ENCODE measurements around the gene KLHL18. TPM values are rescaled to one million over a fixed set of nuclear protein-coding genes. Genes with fewer than 3 reads are reported as not detected.
A peak's percentile ranks its signal among the peaks of the same experiment; 100 is the strongest.
"Not testable (repeated sequence)": the region's sequence is repeated elsewhere in the genome, so short reads cannot be mapped to it uniquely, and the experiment has no call there.

KLHL18 gene
- total RNA-seq, 1 donor = 18.9 TPM

- no peak for DNase-seq (ENCODE audit: low read depth in 2 of 3, low spot score in 2 of 3)
Observed at GRCh38 chr3:47310391-47310790, 27.6 kb downstream of the KLHL18 start.

GRCh38 chr3:47313341-47314055, 30.8 kb downstream of the KLHL18 start:
- DNase-seq (ENCODE audit: low read depth in 2 of 3, low spot score in 2 of 3) = no peak

- DNase-seq (ENCODE audit: low read depth in 2 of 3, low spot score in 2 of 3) = no peak
Observed at GRCh38 chr3:47314056-47314764, 31.5 kb downstream of the KLHL18 start.

- no peak for DNase-seq (ENCODE audit: low read depth in 2 of 3, low spot score in 2 of 3)
Observed at GRCh38 chr3:47315069-47315647, 32.4 kb downstream of the KLHL18 start.

- DNase-seq (ENCODE audit: low read depth in 2 of 3, low spot score in 2 of 3) = not testable (repeated sequence)
Observed at GRCh38 chr3:47316151-47316550, 33.4 kb downstream of the KLHL18 start.

- DNase-seq (ENCODE audit: low read depth in 2 of 3, low spot score in 2 of 3) = no peak
Observed at GRCh38 chr3:47318916-47319315, 36.2 kb downstream of the KLHL18 start.

- DNase-seq (ENCODE audit: low read depth in 2 of 3, low spot score in 2 of 3) = no peak
Observed at GRCh38 chr3:47319956-47320355, 37.2 kb downstream of the KLHL18 start.

- no peak for DNase-seq (ENCODE audit: low read depth in 2 of 3, low spot score in 2 of 3)
Observed at GRCh38 chr3:47323431-47324277, 40.9 kb downstream of the KLHL18 start.

GRCh38 chr3:47324278-47324865, 41.6 kb downstream of the KLHL18 start:
- peak; percentile 11 to 80 (median 70) for DNase-seq (ENCODE audit: low read depth in 2 of 3, low spot score in 2 of 3)

GRCh38 chr3:47333907-47334306, 51.2 kb downstream of the KLHL18 start:
- no peak for DNase-seq (ENCODE audit: low read depth in 2 of 3, low spot score in 2 of 3)

- DNase-seq (ENCODE audit: low read depth in 2 of 3, low spot score in 2 of 3) = no peak
Observed at GRCh38 chr3:47337656-47338055, 54.9 kb downstream of the KLHL18 start.

GRCh38 chr3:47339951-47340350, 57.2 kb downstream of the KLHL18 start:
- no peak for DNase-seq (ENCODE audit: low read depth in 2 of 3, low spot score in 2 of 3)

- DNase-seq (ENCODE audit: low read depth in 2 of 3, low spot score in 2 of 3) = no peak
Observed at GRCh38 chr3:47340866-47341265, 58.1 kb downstream of the KLHL18 start.

- DNase-seq (ENCODE audit: low read depth in 2 of 3, low spot score in 2 of 3) = no peak
Observed at GRCh38 chr3:47342151-47342550, 59.4 kb downstream of the KLHL18 start.

- no peak for DNase-seq (ENCODE audit: low read depth in 2 of 3, low spot score in 2 of 3)
Observed at GRCh38 chr3:47342812-47343211, 60.1 kb downstream of the KLHL18 start.

- DNase-seq (ENCODE audit: low read depth in 2 of 3, low spot score in 2 of 3) = no peak
Observed at GRCh38 chr3:47343471-47343971, 60.8 kb downstream of the KLHL18 start.

GRCh38 chr3:47344971-47345370, 62.2 kb downstream of the KLHL18 start:
- peak in 1 of 3 donors; percentile 28 for DNase-seq (ENCODE audit: low read depth in 2 of 3, low spot score in 2 of 3)

GRCh38 chr3:47347217-47347801, 64.6 kb downstream of the KLHL18 start:
- peak in 2 of 3 donors; percentile 34 to 47 for DNase-seq (ENCODE audit: low read depth in 2 of 3, low spot score in 2 of 3)

- no peak for DNase-seq (ENCODE audit: low read depth in 2 of 3, low spot score in 2 of 3)
Observed at GRCh38 chr3:47348411-47349154, 65.8 kb downstream of the KLHL18 start.

Data from hematopoietic multipotent progenitor cell (in vitro differentiated cells).